ENCODE results near the gene HOXA4. TPM values are rescaled to one million over a fixed set of nuclear protein-coding genes. Genes with fewer than 3 reads are reported as not detected.
A peak's percentile ranks its signal among the peaks of the same experiment; 100 is the strongest.

HOXA4 gene
- total RNA-seq, 1 experiment from 2014 or later, result 2.0 TPM

GRCh38 chr7:27111751-27112277, 18.7 kb downstream of the HOXA4 start:
- ChIA-PET RAD21 (ENCODE audit: low non-redundant PET in 1 of 2, low total read pairs in 2 of 2, uncharacterized antibody in 2 of 2, unreplicated experiment in 2 of 2) (no interaction called here), CTCF (no interaction called here), POLR2A (interaction anchor here (1.0 kb wide), 1 partner anchor 16 kb away, joined by 4 read pairs; the partner anchor contains the start of gene HOXA1)
- Histone ChIP-seq H3K36me3 (ENCODE audit: control insufficient read depth in 1 of 2, insufficient read depth in 2 of 2, low read length in 2 of 2) (no peaks in the 10 kb centered on the region), H3K9me2 (ENCODE audit: insufficient read depth) (no peaks in the 10 kb centered on the region), H3K9ac (ENCODE audit: low read length) (peak overlapping the region; percentile 70), H3K4me1 (ENCODE audit: control insufficient read depth in 1 of 2, insufficient read depth in 2 of 2, low read length in 2 of 2) (peaks cover 50 to 56% of the 10 kb centered on the region in 2 experiments), H4K20me1 (ENCODE audit: insufficient read depth) (no peaks in the 10 kb centered on the region), H3K27me3 (ENCODE audit: insufficient read depth, low read length) (no peaks in the 10 kb centered on the region), H3K4me3 (replicated peaks in 1 of 2; ENCODE audit: low read depth in 1 of 2, low read length in 2 of 2) (peak overlapping the region in 1 of 2 experiments; percentile 74; a peak in 2 of 4 replicates), H3K27ac (ENCODE audit: low read depth, low read length) (peak overlapping the region; percentile 28), H3K4me2 (ENCODE audit: low read length) (peak overlapping the region; percentile 98), H2AFZ (ENCODE audit: low read depth, low read length, poor library complexity, severe bottlenecking) (no peak overlapping the region), H3K9me3 (ENCODE audit: control insufficient read depth in 1 of 2, insufficient read depth in 1 of 2, low read depth in 1 of 2, low read length in 2 of 2) (no peaks in the 10 kb centered on the region), H3K79me2 (ENCODE audit: insufficient read depth, low read length) (peaks cover 20% of the 10 kb centered on the region)
- no peak for ATAC-seq
- no TSS peak for BruUV-seq (replicated peaks)
- intact Hi-C loops (cut with micrococcal nuclease), result no loop called here
- DNase-seq (ENCODE audit: low read depth, low spot score), result no peak
- TF ChIP-seq TCF7L2 (IDR thresholded peaks at IDR 0.05; ENCODE audit: borderline replicate concordance, extremely low read depth, insufficient read depth, insufficient read length) (no peak), CEBPB (IDR thresholded peaks at IDR 0.05; ENCODE audit: low read depth) (no peak), EGR1 (IDR thresholded peaks at IDR 0.05; ENCODE audit: low read depth) (no peak), ZNF274 (IDR thresholded peaks at IDR 0.05; ENCODE audit: low read depth, low read length) (no peak), EZH2phosphoT487 (IDR thresholded peaks at IDR 0.05; ENCODE audit: borderline replicate concordance) (no peak), SIN3A (IDR thresholded peaks at IDR 0.05; ENCODE audit: low read depth) (no peak), ZBTB33 (IDR thresholded peaks at IDR 0.05; ENCODE audit: extremely low read depth, insufficient replicate concordance, low read length) (no peak), FOSL1 (IDR thresholded peaks at IDR 0.05; ENCODE audit: low read depth) (no peak), SP1 (IDR thresholded peaks at IDR 0.05; ENCODE audit: low read depth) (no peak)
- TF ChIP-seq, protein P1, sequence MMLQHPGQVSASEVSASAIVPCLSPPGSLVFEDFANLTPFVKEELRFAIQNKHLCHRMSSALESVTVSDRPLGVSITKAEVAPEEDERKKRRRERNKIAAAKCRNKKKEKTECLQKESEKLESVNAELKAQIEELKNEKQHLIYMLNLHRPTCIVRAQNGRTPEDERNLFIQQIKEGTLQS (IDR thresholded peaks at IDR 0.05), result no peak
- TF ChIP-seq, protein P2, sequence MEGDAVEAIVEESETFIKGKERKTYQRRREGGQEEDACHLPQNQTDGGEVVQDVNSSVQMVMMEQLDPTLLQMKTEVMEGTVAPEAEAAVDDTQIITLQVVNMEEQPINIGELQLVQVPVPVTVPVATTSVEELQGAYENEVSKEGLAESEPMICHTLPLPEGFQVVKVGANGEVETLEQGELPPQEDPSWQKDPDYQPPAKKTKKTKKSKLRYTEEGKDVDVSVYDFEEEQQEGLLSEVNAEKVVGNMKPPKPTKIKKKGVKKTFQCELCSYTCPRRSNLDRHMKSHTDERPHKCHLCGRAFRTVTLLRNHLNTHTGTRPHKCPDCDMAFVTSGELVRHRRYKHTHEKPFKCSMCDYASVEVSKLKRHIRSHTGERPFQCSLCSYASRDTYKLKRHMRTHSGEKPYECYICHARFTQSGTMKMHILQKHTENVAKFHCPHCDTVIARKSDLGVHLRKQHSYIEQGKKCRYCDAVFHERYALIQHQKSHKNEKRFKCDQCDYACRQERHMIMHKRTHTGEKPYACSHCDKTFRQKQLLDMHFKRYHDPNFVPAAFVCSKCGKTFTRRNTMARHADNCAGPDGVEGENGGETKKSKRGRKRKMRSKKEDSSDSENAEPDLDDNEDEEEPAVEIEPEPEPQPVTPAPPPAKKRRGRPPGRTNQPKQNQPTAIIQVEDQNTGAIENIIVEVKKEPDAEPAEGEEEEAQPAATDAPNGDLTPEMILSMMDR (IDR thresholded peaks at IDR 0.05 in 2 of 3, conservative IDR thresholded peaks at IDR 0.05 in 1 of 3; ENCODE audit: borderline replicate concordance in 1 of 3, insufficient read depth in 1 of 3, low read depth in 2 of 3, low read length in 2 of 3), result no peak
